ENCODE data around the gene APMAP. TPM values are rescaled to one million over a fixed set of nuclear protein-coding genes. Genes with fewer than 3 reads are reported as not detected.
A peak's percentile ranks its signal among the peaks of the same experiment; 100 is the strongest.

The APMAP gene
- polyA plus RNA-seq, 1 donor from 2014 or later, result 42.0 TPM

DNA sequence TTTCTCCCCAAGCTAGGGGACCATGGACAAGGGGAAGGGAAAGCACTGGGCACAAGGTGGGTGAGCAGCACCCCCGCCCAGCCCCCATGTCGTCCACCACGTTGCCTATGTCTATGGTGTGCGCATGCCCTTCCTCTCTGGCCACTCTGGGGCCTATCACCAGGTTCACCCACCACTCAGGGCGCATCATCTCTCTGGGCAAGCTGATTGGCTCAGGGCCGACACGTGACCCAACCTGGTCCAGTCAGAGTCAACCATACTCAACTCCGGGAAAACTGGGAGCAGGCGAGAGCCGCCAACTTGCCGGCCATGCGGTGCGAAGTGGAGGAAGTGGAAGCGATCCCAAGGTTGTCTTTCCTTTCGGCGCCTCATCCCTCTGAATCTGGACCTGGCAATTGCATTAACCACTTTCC is 39.5 kb upstream of the APMAP start:
- Mint-ChIP-seq H3K9me3 (no peaks in the 10 kb centered on the region), H3K4me1 (peaks cover 17 to 41% (median 41%) of the 10 kb centered on the region in 3 donors)

DNA sequence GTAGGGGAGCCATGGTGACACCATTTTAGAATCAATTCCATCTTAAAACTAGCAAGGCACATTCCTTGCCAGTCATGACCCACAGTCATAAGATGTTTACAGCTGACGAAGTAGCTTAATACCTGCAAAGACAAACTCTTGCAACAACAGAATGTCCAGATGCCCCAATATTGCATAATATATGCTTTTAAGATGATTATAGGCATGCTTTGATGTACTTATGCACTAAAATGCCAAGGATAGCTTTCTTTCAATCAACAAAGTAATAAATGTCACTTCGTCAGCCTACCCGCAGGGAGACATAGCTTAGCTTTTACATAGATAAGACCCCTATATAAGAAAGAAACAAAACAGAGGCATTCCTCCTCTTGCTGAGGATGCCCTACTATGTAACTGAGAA is 38.7 kb upstream of the APMAP start:
- Mint-ChIP-seq H3K4me1 (peaks cover 10 to 37% (median 35%) of the 10 kb centered on the region in 3 donors), H3K27ac (no peak overlapping the region), H3K27me3 (no peaks in the 10 kb centered on the region), H3K9me3 (no peaks in the 10 kb centered on the region), H3K36me3 (peaks cover 7% of the 10 kb centered on the region), H3K4me3 (no peak overlapping the region)

More for the DNA sequence above, 39.5 kb upstream of the APMAP start:
- H3K36me3 Mint-ChIP-seq, result peaks cover 6% of the 10 kb centered on the region
- no peaks in the 10 kb centered on the region for H3K27me3 Mint-ChIP-seq
- no peak overlapping the region for H3K4me3 Mint-ChIP-seq
- no peak overlapping the region for H3K27ac Mint-ChIP-seq

DNA sequence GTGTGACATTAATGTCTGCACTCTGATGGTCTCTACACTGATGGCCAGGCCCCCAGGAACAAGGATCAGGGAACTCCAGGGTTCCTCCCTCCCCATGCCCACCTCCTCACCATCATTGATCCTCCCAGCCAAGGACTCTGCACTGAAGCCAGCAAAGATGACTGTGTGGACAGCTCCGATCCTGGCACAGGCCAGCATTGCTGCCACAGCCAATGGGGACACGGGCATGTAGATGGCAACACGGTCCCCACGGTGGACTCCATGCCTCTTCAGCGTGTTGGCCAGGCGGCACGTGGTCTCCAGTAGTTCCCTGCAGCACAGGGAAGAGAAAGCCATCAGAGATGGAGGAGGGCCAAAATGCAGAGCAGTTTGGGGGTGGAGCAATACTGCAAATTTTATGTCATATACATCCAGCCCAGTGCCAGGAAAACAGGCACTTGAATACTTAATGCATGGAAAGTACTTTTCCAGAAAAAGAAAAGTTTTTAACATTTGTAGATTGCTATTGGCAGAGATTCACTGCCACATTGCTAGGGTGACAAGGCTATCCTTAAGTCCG is 38.2 kb upstream of the APMAP start:
- H3K4me3 Mint-ChIP-seq, result no peak overlapping the region
- no peaks in the 10 kb centered on the region for H3K27me3 Mint-ChIP-seq
- H3K27ac Mint-ChIP-seq, result no peak overlapping the region
- peaks cover 7% of the 10 kb centered on the region for H3K36me3 Mint-ChIP-seq
- peaks cover 5 to 33% (median 30%) of the 10 kb centered on the region in 3 donors for H3K4me1 Mint-ChIP-seq
- H3K9me3 Mint-ChIP-seq, result no peaks in the 10 kb centered on the region

- Mint-ChIP-seq H3K36me3 (peaks cover 7% of the 10 kb centered on the region), H3K4me3 (no peak overlapping the region), H3K27ac (no peak overlapping the region), H3K27me3 (no peaks in the 10 kb centered on the region), H3K9me3 (no peaks in the 10 kb centered on the region), H3K4me1 (peaks cover 3 to 32% (median 28%) of the 10 kb centered on the region in 3 donors)
Observed at GRCh38 chr20:25030007-25030648, 37.6 kb upstream of the APMAP start.

GRCh38 chr20:25025986-25026605 is 33.5 kb upstream of the APMAP start:
- Mint-ChIP-seq H3K27ac (peak overlapping the region in 1 of 3 donors; percentile 7), H3K36me3 (peaks cover 7% of the 10 kb centered on the region), H3K4me3 (no peak overlapping the region), H3K4me1 (peaks cover 6 to 26% (median 19%) of the 10 kb centered on the region in 3 donors), H3K9me3 (no peaks in the 10 kb centered on the region), H3K27me3 (no peaks in the 10 kb centered on the region)

DNA sequence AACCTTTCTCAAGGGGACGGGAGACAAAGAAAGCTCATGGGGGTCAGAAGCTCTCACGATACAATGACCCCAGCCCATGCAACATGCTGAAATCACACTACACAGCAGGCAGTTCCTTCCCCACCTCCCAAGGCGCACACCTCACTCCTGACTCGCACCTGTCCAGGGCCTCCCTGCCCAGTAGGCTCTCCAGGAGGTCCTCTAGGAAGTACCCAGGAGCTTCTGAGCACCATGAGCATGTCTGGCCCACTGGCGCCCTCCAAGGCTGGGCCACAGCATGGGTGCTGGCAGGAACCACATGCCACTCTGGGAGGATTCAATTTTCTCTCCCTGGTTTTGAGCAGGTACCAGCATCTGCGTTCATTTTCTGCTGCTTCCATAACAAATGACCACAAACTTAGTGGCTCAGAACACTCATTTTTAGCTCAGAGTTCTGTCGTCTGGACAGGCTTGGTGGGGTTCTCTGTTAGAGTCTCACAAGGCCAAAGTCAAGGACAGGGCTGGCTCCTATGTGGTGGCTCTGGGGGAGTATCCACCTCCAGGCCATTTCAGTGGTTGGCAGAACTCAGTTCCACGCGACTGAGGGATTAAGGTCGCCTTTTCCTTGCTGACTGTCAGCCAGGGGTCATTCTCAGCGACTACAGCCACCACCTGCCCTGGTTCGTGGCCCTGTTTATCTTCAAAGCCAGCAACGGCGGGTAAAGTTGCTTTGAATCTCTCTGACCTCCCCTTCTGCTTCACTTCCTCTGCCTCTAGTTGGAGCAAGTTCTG is 32.7 kb upstream of the APMAP start:
- no peaks in the 10 kb centered on the region for H3K9me3 Mint-ChIP-seq
- H3K27me3 Mint-ChIP-seq, result no peaks in the 10 kb centered on the region
- H3K4me1 Mint-ChIP-seq, result peaks cover 8 to 25% (median 12%) of the 10 kb centered on the region in 3 donors
- peaks cover 7% of the 10 kb centered on the region for H3K36me3 Mint-ChIP-seq
- peak overlapping the region in 1 of 3 donors; percentile 7 for H3K27ac Mint-ChIP-seq
- no peak overlapping the region for H3K4me3 Mint-ChIP-seq

GRCh38 chr20:25024171-25024570 is 31.6 kb upstream of the APMAP start:
- H3K27ac Mint-ChIP-seq, result no peak overlapping the region
- no peak overlapping the region for H3K4me3 Mint-ChIP-seq
- H3K4me1 Mint-ChIP-seq, result peaks cover 6 to 17% (median 9%) of the 10 kb centered on the region in 3 donors
- H3K36me3 Mint-ChIP-seq, result peaks cover 5% of the 10 kb centered on the region
- H3K27me3 Mint-ChIP-seq, result no peaks in the 10 kb centered on the region
- no peaks in the 10 kb centered on the region for H3K9me3 Mint-ChIP-seq

- Mint-ChIP-seq H3K27ac (no peak overlapping the region), H3K4me3 (no peak overlapping the region), H3K36me3 (peaks cover 5% of the 10 kb centered on the region), H3K4me1 (peaks cover 6 to 15% (median 9%) of the 10 kb centered on the region in 3 donors), H3K27me3 (no peaks in the 10 kb centered on the region), H3K9me3 (no peaks in the 10 kb centered on the region)
Observed at GRCh38 chr20:25023356-25023755, 30.8 kb upstream of the APMAP start.

DNA sequence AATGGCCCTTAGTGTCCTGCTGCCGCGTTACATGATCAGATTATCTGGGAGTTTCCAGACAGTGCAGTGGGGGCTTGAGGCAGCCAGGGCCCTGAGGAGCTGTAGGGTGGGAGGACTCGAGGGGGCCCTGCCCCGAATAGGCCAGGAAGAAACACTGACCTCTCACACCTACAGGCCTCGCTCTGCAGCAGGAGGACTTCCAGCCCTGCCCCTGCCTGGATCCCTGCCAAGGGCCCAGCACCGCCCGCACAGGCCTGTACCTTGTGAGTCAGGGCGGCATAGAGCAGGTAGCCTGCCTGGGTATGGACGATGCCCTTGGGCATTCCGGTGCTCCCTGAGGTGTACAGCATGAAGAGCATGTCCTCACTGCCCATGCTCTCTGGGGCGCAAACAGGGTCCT is 30.1 kb upstream of the APMAP start:
- no peak overlapping the region for H3K27ac Mint-ChIP-seq
- H3K36me3 Mint-ChIP-seq, result peaks cover 5% of the 10 kb centered on the region
- H3K4me3 Mint-ChIP-seq, result no peak overlapping the region
- H3K27me3 Mint-ChIP-seq, result no peaks in the 10 kb centered on the region
- no peaks in the 10 kb centered on the region for H3K9me3 Mint-ChIP-seq
- peaks cover 9 to 13% (median 10%) of the 10 kb centered on the region in 3 donors for H3K4me1 Mint-ChIP-seq

DNA sequence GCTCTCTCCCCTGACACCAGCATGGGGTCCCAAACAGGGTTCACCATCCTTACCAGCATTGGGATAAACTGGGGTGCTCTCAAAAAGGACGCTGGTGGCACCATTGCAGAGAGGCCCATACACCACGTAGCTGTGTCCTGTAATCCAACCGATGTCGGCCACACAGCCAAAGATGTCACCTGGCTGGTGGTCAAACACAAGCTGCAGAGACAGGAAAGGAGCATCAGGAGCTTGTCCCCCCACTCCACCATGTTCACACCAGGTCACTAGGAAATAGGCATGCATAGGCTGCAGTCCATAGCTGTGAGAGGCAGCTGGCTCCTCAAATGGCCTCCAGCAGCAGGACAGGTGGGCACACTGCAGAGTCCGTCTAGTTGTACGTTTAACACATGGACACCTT is 28.8 kb upstream of the APMAP start:
- H3K27me3 Mint-ChIP-seq, result no peaks in the 10 kb centered on the region
- no peak overlapping the region for H3K27ac Mint-ChIP-seq
- peaks cover 0 to 13% (median 4%) of the 10 kb centered on the region in 3 donors for H3K4me1 Mint-ChIP-seq
- no peak overlapping the region for H3K4me3 Mint-ChIP-seq
- no peaks in the 10 kb centered on the region for H3K9me3 Mint-ChIP-seq
- H3K36me3 Mint-ChIP-seq, result no peaks in the 10 kb centered on the region

DNA sequence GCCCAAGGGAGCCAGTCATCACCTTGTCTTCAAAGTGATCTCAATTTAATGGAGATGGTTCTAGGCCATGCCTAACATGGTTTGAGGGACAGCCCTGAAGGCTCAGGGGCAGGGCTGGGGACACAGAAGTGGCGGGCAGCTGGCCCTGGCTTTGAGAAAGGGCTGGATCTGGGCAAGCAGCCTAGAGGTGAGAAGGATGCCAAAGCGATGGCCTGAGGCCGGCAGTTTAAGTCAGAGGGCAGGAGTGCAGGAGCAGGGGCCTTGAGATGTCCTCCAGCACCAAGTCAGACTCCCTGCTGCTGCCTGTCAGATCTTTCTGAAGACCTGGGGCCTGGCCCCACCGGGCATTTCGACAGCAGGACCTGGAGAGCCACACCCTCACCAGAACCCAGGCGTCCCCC is 28.4 kb upstream of the APMAP start:
- H3K4me3 Mint-ChIP-seq, result no peak overlapping the region
- H3K4me1 Mint-ChIP-seq, result peaks cover 0 to 16% (median 7%) of the 10 kb centered on the region in 3 donors
- no peaks in the 10 kb centered on the region for H3K9me3 Mint-ChIP-seq
- H3K27me3 Mint-ChIP-seq, result no peaks in the 10 kb centered on the region
- no peaks in the 10 kb centered on the region for H3K36me3 Mint-ChIP-seq
- no peak overlapping the region for H3K27ac Mint-ChIP-seq

DNA sequence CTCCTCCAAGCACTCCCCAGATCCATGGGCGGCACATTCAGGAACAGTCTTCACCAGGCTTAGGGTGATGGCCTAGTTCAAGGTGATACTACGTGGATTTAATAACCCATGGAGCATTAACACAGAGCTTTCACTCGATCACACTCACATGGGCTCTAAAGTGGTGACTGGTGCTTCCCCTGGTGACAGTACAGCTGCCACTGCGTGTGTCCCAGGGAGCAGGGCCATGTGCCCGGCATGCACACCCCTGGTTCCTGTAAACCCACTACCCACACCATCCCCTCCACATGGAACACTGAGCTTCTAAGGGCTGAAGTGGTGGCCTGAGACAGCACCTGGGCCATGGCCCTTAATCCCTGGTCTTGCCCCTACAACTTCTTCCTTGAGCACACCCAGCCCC is 27.8 kb upstream of the APMAP start:
- H3K27me3 Mint-ChIP-seq, result no peaks in the 10 kb centered on the region
- no peak overlapping the region for H3K4me3 Mint-ChIP-seq
- no peaks in the 10 kb centered on the region for H3K9me3 Mint-ChIP-seq
- no peaks in the 10 kb centered on the region for H3K36me3 Mint-ChIP-seq
- peaks cover 0 to 16% (median 7%) of the 10 kb centered on the region in 3 donors for H3K4me1 Mint-ChIP-seq
- no peak overlapping the region for H3K27ac Mint-ChIP-seq

- H3K4me3 Mint-ChIP-seq, result no peak overlapping the region
- H3K27ac Mint-ChIP-seq, result no peak overlapping the region
- peaks cover 0 to 15% (median 7%) of the 10 kb centered on the region in 3 donors for H3K4me1 Mint-ChIP-seq
- H3K36me3 Mint-ChIP-seq, result no peaks in the 10 kb centered on the region
- H3K9me3 Mint-ChIP-seq, result no peaks in the 10 kb centered on the region
- H3K27me3 Mint-ChIP-seq, result no peaks in the 10 kb centered on the region
Observed at GRCh38 chr20:25019381-25020155, 27.0 kb upstream of the APMAP start.

DNA sequence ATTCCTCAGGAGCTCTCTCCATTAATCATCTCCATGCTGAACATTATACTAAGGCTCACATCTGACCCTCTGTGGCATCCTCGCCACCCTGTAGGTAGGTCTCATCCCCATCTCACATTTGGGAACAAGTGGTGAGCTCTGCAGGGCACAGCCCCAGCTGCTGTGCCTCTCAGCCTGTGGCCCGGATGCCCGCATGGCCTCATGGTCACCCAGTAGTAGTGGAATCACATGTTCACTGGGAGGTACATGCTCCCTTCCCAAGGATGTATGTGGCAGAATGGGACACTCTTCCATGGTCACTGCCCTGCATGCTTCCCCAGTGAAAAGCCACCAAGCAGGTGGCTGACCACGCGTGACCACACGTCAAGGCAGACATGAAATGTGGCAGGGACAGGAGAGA is 26.3 kb upstream of the APMAP start:
- no peaks in the 10 kb centered on the region for H3K9me3 Mint-ChIP-seq
- H3K27ac Mint-ChIP-seq, result no peak overlapping the region
- H3K27me3 Mint-ChIP-seq, result no peaks in the 10 kb centered on the region
- H3K4me3 Mint-ChIP-seq, result no peak overlapping the region
- peaks cover 0 to 18% (median 7%) of the 10 kb centered on the region in 3 donors for H3K4me1 Mint-ChIP-seq
- H3K36me3 Mint-ChIP-seq, result peaks cover 2% of the 10 kb centered on the region

Measured in IgD-negative memory B cell (primary cell).